GM18858 (cell line): ENCODE results near the gene FOXS1.
A peak's percentile ranks its signal among the peaks of the same experiment; 100 is the strongest.

ENCODE experiments used
- ATAC-seq: cut with Tn5 transposase; IDR thresholded peaks from one replicate; pipeline ENCODE4 v1.9.1; 2021; ENCODE audit not compliant: unreplicated experiment

FOXS1 gene

DNA sequence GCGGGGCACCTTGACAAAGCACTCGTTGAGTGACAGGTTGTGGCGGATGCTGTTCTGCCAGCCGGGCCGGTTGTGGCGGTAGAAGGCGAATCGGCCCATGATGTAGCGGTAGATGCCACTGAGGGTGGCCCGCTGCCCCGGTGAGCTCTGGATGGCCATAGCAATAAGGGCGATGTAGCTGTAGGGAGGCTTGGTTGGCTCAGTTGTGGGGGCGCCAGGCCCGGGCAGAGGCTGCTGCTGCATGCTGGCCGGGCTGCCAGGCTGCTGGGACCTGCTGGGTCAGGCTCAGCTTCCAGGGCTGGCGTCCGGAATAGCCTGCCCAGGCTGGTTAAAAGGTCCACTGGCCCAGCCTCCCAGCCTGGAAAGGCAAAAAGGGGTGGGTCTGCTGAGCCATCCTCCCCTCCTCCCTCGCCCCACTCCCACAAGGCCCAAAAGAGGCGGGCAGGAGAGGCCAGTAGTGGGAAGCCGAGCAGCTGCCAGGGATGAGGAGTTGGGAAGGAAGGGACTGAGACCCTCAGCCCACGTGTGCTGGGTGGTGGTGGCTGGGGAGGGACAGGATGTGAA lies at the start of gene FOXS1:
Gene FOXS1 (minus strand): TSS at position 305 of the 564 bp plus-strand sequence. CDS start 62 bp downstream, at position 243.
- ATAC-seq: no peak

DNA sequence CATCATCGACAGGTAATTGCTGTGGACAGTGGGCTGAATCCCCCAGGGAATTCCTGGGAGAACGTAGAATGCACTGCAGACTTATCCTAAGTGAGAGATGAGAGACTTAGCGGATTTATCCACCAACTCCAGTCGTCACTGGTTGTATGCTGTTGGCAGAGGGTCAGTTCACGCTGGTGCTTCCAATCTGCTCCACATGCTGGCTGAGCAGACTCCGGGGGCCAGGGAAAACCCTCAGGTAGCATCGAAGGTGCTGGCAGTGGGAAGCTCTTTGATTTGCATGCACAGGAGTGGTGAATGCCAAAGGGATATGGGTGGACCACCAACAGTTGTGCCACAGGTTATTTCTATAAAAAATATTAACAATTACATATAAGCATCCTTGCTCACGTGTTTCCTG lies 45.2 kb upstream of the FOXS1 start:
- ATAC-seq: no peak

DNA sequence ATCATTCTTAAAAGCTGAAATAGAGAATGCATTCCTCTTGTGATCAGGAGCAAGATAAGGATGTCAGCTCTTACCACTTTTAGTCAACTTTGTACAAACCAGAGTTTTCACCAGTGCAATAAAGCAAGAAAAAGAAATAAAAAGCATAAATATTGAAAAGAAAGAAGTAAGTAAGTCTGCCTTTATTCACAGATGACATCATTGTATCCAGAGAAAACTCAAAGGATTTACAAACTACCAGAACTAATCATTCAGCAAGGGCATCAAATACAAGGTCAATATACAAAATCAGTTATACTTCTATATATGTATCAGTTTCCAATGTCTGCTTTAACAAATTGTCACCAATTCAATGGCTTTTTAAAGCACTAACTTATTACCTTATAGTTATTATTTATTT lies 38.4 kb upstream of the FOXS1 start:
- no peak for ATAC-seq

DNA sequence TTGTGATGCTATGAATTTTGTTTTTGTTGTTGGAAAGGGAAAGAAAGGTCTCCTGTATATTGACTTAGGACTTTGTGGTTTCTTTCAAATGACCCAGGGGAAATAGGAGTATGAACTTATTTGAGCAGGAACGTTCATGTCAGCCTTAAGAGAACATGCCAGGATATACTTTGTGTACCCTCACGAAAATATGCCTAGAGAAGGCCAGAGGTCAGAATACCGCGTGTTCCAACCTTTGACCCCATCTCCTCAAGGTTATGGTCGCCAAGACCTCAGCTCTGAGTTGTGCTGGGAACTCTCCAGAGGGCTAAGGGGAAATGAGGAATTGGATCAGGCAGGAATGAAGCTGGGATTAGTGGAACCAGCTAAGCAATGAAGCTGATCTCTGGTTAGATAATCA lies 36.5 kb upstream of the FOXS1 start:
- ATAC-seq: no peak

DNA sequence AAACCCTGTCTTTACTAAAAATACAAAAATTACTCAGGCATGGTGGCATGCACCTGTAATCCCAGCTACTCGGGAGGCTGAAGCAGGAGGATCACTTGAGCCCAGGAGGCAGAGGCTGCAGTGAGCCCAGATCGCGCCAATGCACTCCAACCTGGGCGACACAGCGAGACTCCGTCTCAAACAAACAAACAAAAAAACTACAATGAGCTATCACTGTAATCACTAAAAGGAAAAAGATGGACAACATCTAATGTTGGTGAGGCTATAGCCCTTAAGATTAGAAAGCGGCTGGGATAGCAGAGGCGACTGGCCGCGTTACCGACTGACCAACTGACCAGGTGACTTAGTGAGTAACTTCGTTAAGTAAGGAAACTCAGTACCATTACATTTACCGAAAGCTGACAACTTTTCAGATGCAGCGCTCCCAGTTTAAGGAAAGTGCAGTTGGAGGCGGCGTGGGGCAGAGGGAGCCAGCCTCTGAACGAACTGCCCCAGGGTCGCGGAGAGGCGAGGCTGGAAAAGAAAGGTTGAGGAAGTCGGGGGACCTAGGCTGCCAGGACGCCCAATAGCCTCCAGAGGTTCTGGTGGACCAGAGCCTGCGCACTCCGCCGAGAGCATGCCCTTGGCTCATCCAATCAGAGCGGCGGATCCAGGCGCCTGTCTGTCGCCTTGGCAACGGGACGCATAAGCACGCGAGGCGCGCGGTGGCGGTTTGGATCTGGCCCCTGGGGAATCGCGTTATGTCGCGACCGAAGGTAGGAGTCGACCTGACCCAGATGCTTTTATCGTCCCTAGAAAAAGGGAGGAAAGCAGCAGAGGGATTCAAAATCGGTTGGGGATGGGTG lies 34.0 kb upstream of the FOXS1 start:
- peak; percentile 59 for ATAC-seq

DNA sequence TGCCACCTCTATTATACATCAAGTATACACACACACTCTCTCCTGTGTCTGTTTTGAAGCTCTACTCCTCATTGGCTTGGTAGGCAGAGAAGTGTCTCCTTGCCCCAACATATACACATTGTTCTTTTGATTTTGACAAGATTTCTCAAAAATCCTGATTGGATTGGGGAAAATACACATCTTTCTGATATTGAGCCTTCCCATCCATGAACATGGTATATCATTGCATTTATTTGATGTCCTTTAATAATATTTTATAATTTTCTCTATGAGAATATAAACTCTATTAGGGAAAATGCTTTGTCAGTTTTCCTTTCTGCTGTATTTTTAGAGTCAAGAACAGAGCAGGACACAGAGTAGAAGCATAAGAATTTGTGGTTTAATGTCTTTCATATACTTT lies 32.3 kb upstream of the FOXS1 start:
- no peak for ATAC-seq

DNA sequence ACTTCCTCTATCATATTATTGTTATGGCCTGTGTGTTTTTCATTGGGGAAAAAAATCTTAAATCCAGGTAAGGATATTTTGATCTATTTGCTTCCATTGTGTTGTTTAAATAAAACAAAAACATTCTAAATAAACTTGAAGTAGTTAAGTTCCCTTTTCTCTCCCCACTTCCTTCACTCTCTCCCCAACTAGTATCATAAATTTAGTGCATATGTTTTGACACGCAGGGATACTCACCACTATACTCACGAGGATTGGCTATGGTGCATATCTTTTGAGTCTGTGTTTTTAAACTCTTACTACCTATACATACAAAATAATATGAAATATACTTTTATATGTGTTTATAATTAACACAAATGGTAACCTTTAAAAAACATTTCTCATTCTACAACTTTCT lies 30.3 kb upstream of the FOXS1 start:
- ATAC-seq: no peak

DNA sequence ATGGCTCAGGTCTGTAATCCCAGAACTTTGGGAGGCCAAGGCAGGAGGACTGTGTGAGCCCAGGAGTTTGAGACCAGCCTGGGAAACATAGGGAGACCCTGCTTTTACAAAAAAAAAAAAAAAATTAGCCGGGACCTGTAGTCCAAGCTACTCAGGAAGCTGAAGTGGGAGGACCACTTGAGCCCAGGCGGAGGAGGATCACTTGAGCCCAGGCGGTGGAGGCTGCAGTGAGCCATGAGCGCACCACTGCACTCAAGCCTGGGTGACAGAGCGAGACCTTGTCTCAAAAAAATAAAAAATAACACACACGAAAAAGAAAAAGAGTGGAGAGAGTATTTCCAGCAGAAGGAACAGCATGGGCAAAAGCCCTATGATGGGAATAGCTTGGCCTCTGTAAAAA lies 27.0 kb upstream of the FOXS1 start:
- ATAC-seq: no peak

DNA sequence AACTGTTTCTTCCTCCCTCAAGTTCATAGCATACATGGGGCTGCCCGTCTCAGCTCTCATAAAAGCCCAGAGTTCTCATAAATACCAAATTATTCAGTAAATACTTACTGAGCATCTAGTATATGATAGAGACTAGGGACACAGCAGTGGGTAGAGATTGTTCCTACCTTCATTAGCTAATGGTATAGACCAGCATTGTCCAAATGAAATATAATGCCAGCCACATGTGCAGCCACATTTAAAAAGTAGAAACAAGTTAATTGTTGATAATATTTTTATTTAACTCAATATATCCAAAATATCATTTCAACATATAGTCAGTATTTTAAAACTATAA lies 26.2 kb upstream of the FOXS1 start:
- no peak for ATAC-seq

DNA sequence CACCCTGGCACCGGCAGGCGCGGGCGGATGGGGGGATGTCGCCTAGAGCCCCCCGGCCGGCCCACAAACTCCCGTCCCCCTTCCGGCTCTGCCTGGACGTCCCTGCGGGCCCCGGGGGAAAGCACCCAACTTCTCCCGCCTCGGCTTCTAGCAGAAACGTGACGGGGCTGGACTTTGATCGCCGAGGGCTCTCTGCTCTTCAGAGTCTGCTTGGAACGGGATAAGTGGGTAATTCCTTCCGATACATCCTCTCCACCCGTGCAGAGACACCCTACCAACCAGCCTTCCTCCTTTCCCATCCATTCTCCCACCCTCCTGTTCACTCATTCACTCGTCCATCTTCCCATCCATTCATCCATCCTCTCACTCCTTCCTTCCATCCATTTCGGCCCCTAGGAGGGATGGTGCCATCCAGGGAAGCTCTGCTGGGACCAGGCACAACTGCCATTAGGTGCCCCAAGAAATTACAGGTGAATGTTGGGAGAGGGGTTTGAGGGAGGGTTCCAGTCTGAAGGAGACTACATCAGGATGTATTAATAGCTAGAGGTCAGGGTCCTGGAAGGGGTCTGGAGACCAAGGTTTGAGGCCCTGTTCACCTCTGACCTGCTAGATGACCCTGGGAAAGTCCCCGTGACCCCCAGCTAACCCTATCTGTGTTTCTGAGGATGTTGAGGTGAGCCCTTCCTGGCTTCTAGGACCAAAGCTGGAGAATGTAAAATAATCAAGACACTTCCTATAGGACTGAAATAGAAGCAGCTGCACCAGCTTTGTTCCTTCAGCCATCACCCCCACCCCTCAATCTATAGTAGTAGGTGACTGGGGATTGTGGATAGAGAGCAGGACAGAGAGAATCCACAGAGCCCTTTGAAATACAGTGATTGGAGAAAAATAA lies 25.6 kb upstream of the FOXS1 start:
- ATAC-seq: no peak

DNA sequence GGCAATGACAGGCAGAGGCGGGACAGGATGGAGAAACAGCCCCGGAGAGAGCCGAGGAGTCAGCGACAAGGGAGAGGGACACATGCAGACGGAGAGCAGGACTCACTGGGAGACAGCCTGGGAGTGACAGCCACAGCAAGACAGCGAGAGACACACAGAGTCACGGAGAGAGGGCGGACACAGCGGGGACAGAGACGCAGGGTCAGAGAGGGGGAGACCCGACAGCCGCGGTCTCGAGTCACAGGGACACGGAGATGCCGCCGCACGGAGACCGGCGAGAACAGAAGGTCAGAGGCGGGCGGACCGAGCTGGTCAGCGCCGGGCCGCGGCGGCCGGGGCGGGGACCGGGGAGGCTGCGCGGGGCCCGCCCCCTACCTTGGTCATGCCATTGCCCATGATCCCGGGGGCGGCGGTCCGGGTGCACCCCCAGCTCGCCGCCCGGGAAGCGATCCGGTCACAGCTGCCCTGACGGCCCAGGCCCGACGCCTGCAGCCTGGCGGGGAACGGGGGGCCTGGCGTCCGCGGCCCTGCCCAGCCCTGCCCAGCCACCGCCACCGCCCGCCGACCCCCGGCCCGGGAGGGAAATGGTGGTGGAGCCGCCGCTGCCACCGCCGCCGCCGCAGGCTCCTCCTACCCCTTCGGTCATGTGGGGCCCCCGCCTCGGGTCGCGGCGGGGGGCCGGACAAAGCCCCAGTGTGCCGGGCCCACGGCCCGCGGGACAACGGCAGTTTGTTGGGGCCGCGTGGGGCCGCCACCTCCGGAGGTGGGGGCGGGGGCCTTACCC lies 24.7 kb upstream of the FOXS1 start, which contains the start of the genes DUSP15 and TTLL9:
Gene DUSP15 (minus strand): TSS at position 586 of the 784 bp plus-strand sequence. CDS start 190 bp downstream, at position 396.
Gene TTLL9 (plus strand): TSS at position 693 of the 784 bp plus-strand sequence. CDS start 493 bp downstream, outside the sequence.
- ATAC-seq: no peak

DNA sequence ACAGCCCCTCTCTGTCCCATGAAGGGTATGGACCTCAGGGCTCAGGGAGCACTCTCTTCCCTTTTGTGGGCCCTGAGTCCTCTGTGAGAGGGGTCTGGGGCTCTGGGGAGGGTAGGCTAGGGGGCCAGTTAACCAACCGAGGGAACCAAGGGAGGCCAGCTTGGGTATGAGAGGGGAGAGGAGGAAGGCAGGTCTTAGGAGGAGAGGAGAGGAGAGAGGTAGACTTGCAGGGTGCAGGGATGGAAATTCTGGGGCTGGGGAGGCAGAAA lies 24.2 kb upstream of the FOXS1 start:
- ATAC-seq: no peak

DNA sequence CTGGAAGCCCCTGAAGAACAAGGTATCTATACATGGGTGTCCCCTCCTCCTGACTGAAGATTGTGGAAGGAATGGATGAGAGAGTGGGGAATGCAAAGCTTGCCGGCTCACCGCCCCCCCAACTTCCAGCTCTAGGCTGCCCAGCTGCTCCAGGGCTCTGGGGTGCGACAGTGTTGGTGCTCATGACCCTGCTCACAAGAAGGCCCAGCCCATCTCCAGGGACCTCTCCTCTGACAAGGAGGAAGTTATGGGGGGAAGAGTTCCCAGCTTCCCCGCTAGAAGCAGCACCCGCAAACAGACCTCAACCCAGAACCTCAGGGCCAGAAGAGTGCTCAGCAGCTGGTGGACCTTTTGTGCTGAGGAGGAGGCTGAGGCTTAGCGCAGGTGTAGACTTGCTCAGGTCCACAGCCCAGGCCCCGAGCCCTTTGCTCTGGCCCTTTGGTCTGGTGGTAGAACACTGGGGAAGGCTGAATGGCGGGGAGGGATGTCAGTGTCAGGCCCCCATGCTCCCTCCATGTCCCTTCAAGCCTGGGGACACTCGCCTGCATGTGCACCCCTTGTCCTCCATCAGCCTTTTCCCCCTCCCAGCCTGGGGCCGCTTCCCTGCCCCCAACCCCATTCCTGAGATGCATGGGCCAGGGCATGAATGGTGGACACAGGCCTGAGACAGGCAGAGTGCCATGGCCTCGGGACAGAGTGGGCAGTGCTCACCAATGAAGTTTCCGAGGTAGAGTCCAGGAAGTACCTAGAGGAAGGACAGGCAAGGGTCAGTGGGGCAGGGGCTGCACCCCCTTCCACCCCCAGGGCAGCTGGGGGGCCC lies 23.7 kb upstream of the FOXS1 start:
- ATAC-seq: no peak

DNA sequence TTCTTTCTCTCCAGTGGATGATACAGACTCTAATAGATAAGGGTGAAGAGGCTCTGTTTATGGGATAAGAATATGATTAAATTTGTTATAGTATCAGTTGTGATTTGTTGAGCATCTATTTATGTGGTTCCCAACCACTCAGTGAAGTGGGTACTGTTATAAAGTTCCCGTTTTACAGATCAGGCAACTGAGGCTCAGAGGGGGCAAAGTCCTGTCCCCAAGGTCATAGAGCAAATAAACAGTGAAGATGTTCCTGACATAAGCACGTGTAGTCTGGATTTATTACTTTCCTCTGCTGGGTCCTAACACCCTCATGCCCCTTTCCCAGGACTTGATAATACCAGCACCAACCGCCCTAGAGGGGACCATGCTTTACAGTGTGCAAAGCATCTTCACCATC lies 20.8 kb upstream of the FOXS1 start:
- ATAC-seq: no peak

DNA sequence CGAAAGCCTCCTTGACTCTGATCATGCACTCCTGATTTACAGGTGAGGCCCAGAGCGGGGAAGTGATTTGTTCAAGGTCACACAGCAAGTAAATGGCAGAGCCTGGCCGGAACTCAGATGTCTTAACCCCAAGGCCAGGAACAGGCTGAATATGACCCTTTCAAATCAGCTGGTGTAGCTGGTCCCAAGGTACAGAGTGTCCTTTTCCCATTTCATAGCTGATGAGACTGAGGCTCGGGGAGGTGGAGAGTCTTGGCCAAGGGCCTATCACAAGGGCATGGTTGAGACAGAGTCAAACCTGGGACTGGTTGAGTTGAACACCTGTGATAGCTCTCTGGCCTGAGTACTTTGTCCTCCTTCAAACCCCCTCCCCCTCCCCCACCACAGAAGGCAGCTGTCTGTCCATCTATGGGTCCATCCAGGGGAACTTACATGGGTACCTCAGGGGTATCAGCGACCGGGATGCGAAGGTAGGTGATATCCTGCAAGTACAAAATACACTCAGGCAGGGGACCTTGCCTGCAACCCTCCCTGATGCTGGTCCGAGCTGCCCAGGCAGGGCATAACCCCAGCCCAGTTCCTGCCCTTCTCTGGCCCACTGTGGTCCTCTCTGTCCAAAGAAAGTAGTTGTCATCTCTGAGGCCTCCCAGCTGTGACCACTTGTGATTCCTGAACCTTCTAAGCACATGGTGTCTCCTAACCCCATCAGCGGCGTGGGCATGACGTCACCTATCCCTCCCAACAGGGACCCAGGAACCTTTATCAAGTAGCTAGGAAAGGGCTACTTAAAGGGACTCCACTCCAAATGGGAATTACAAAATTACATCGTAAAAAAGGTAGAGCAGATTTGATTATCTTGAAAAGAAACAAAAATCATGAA lies 19.4 kb upstream of the FOXS1 start:
- no peak for ATAC-seq

DNA sequence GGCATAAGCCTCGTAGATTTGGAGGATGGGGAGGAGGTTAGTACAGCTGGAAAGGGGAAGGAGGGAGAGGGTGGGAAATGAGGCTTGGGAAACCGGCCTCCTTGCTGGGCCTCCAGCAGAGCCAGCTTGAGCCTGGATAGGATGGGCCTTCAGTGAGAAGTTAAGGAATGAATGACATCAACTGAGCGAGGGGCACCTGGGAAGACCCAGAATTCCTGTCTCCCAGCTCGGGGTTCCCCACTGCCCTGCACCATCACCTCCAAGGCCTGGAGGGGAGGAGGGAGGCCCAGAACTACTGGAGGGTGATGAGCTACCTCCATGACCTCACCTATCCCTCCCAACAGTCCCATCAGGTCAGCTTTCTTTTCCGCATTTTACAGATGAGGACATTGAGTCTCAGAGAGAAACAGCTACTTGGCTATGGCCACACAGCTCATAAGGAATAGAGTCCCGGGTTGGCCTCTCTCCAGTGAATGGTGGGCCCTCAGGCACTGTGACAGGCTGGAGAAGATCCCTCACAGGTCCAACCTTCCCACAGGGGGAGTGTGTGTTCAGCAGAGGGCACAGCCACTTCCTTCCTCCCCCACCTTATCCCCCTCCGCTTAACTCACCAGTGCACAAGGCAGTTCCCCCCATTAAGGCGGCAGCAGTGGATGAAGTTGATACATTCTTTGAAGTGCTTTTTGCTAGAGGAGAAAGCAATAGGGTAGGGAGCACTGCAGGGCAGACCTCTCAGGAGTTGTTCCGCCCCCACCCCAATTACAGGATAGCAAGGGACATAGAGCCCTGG lies 18.1 kb upstream of the FOXS1 start:
- no peak for ATAC-seq

DNA sequence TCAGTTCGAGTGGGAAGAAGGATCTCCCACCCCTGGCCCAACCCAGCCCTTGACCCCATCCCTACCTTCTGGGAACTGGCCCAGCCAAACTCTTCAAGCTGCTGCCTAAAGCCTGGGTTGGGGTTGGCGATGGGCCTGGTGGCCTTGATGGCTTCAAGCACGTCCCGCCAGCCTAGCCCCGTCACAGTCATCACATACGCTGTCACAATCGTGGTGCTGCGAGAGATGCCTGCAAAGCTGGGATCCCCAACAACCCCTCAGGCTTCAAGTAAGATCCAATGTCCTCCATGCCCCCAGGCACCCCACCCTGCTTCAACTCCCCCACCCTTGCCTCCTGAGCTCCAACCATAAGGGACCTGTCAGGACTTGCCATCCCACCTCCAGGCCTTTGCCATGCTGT lies 17.1 kb upstream of the FOXS1 start:
- ATAC-seq: no peak

DNA sequence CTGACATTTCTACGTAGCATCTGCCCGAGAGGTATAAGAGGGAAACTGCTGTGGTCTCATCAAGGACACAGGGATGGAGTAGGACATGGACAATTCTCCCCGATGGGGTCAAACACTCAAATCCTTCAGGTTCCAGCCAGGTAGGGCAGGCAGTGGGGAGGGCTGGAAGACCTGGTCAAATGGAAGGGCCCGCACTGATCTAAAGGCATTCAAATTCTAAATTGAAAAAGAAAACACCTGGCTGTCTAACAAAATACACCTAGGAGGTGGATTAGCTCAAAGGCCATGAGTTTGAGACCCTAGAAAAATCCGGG lies 16.7 kb upstream of the FOXS1 start:
- ATAC-seq: no peak
